Fibroblast of villous mesenchyme (primary cell): ENCODE measurements around the gene C3orf52. TPM values are rescaled to one million over a fixed set of nuclear protein-coding genes. Genes with fewer than 3 reads are reported as not detected.

ENCODE experiments used
- DNase-seq: peaks from one replicate; pipeline ENCODE4 v3.0.0-alpha.2; 2010; ENCODE audit warnings: low read depth
- H3K4me3 ChIP-seq: 2 replicates; pipeline ENCODE4 v1.5.1; 2011; ENCODE audit warnings: low read depth, mild to moderate bottlenecking, low read length
- total RNA-seq: library from RNA; depleted of rRNA; stranded (reverse); fragments of >200 nt; gene quantifications from 2 replicates; pipeline ENCODE4 v1.2.3, GENCODE V29; 2012
- TF ChIP-seq, protein P1 (sequence below): IDR thresholded peaks from 2 replicates; pipeline ENCODE4 v1.5.1; 2012; ENCODE audit warnings: low read depth, mild to moderate bottlenecking, low read length; ENCODE audit not compliant: insufficient read depth

The C3orf52 gene
- total RNA-seq, 1 donor = 7.3 TPM

DNA sequence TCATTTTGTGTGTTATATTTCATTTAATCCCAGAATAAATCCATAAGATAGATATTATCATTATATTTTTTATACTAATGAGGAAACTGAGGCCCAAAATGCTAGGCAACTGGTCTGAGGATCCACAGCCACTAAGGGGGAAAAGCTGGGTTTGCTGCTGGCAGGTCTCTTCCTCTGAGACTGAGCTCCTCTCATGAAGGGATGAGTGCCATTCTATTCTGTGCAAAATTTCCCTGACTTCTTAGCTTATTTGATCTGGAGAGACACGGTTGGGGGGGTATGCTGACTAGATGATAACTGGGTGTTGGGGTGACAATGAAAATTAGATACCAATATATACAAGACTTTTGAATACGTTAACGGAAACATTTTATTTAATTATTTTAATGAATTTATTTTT, 44.9 kb downstream of the C3orf52 start:
- DNase-seq = no peak
- TF ChIP-seq, protein P1, sequence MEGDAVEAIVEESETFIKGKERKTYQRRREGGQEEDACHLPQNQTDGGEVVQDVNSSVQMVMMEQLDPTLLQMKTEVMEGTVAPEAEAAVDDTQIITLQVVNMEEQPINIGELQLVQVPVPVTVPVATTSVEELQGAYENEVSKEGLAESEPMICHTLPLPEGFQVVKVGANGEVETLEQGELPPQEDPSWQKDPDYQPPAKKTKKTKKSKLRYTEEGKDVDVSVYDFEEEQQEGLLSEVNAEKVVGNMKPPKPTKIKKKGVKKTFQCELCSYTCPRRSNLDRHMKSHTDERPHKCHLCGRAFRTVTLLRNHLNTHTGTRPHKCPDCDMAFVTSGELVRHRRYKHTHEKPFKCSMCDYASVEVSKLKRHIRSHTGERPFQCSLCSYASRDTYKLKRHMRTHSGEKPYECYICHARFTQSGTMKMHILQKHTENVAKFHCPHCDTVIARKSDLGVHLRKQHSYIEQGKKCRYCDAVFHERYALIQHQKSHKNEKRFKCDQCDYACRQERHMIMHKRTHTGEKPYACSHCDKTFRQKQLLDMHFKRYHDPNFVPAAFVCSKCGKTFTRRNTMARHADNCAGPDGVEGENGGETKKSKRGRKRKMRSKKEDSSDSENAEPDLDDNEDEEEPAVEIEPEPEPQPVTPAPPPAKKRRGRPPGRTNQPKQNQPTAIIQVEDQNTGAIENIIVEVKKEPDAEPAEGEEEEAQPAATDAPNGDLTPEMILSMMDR = no peak

GRCh38 chr3:112132088-112132487, 45.9 kb downstream of the C3orf52 start:
- H3K4me3 ChIP-seq = no peak overlapping the region
- DNase-seq = no peak
- TF ChIP-seq, protein P1 = no peak

More for the DNA sequence above, 44.9 kb downstream of the C3orf52 start:
- H3K4me3 ChIP-seq = no peak overlapping the region

DNA sequence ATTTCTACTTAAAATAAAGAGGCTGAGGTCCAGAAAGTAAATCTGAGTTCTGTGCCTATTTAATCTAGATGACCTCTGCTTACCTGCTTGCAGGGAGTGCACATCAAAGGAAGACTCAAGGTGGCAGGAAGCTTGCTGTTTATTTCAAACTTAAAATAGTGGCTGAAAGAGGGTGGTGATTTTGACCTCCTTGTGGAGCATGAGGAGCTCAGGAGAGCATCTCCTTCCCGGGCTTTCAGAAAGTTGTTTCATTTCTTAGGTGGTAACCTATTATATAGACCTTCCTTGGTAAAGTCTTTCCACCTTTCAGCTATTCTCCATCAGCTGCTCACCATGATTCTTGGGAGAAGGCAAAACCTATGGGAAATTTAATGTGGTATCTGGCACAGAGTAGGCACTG, 46.4 kb downstream of the C3orf52 start:
- no peak overlapping the region for H3K4me3 ChIP-seq
- DNase-seq = no peak
- TF ChIP-seq, protein P1 = no peak

GRCh38 chr3:112132975-112133448, 46.8 kb downstream of the C3orf52 start, which contains the start of gene GCSAM:
GCSAM (minus strand) TSS chr3:112133248; CDS start chr3:112133120, 128 bp downstream.
- DNase-seq = no peak
- no peak within 1 kb of the TSS for H3K4me3 ChIP-seq
- TF ChIP-seq, protein P1 = no peak

- no peak overlapping the region for H3K4me3 ChIP-seq
- no peak for DNase-seq
- TF ChIP-seq, protein P1 = no peak
These were observed 47.6 kb downstream of the C3orf52 start for GRCh38 chr3:112133626-112134334.

- TF ChIP-seq, protein P1 = no peak
- H3K4me3 ChIP-seq = no peak overlapping the region
- peak; percentile 10 for DNase-seq
These were observed 48.3 kb downstream of the C3orf52 start for GRCh38 chr3:112134335-112135124.
